ENCODE results near the gene MTCL3.

MTCL3 gene

GRCh38 chr6:127447780-127448179 lies 71.4 kb downstream of the MTCL3 start:
- Histone ChIP-seq H3K4me1 (ENCODE audit: control insufficient read depth, extremely low read depth, insufficient read depth, low read length) (no peaks in the 10 kb centered on the region), H3K4me3 (replicated peaks in 1 of 4; ENCODE audit: control extremely low read depth in 1 of 4, insufficient read depth in 1 of 4, low read depth in 3 of 4, low read length in 4 of 4) (no peak overlapping the region), H3K27me3 (ENCODE audit: control insufficient read depth, insufficient read depth, low read length) (no peaks in the 10 kb centered on the region), H2AFZ (ENCODE audit: low read length) (no peak overlapping the region), H4K20me1 (ENCODE audit: control insufficient read depth, extremely low read depth, insufficient read depth, low read length) (no peaks in the 10 kb centered on the region), H3K9me3 (ENCODE audit: control insufficient read depth, insufficient read depth, low read depth, low read length) (no peaks in the 10 kb centered on the region), H3K4me2 (ENCODE audit: extremely low read depth, insufficient read depth, low read length) (no peak overlapping the region), H3K79me2 (ENCODE audit: control insufficient read depth, insufficient read depth, low read length) (no peaks in the 10 kb centered on the region), H3K9ac (ENCODE audit: insufficient read depth, low read length) (no peak overlapping the region), H3K36me3 (ENCODE audit: control insufficient read depth, insufficient read depth, low read length) (no peaks in the 10 kb centered on the region), H3K27ac (ENCODE audit: insufficient read depth, low read length) (no peak overlapping the region)
- no peak for DNase-seq (ENCODE audit: low read depth in 2 of 2)
- TF ChIP-seq, protein P1, sequence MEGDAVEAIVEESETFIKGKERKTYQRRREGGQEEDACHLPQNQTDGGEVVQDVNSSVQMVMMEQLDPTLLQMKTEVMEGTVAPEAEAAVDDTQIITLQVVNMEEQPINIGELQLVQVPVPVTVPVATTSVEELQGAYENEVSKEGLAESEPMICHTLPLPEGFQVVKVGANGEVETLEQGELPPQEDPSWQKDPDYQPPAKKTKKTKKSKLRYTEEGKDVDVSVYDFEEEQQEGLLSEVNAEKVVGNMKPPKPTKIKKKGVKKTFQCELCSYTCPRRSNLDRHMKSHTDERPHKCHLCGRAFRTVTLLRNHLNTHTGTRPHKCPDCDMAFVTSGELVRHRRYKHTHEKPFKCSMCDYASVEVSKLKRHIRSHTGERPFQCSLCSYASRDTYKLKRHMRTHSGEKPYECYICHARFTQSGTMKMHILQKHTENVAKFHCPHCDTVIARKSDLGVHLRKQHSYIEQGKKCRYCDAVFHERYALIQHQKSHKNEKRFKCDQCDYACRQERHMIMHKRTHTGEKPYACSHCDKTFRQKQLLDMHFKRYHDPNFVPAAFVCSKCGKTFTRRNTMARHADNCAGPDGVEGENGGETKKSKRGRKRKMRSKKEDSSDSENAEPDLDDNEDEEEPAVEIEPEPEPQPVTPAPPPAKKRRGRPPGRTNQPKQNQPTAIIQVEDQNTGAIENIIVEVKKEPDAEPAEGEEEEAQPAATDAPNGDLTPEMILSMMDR (conservative IDR thresholded peaks at IDR 0.05 in 1 of 2, IDR thresholded peaks at IDR 0.05 in 1 of 2; ENCODE audit: low read depth in 1 of 2, low read length in 2 of 2) = no peak
- TF ChIP-seq EZH2 (IDR thresholded peaks at IDR 0.05; ENCODE audit: low read length, missing control alignments) = no peak

DNA sequence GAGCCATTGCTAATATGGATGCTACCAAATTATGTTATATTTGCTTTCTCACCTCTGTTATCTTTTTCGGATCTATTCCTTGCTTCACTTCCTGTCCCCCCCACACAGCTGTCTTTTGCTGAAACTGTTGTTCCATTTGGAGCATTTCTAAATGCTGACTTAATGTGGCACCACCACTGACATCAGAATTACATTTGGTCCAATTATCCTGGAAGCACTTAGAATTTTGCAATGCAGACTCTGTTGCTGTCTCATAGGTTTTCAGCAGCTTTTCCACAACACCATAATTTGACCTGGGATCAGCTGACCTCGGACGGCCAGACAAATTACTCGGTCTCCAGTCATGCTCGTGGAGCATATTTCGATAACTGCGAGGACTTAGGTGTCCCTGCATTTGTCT lies 72.8 kb downstream of the MTCL3 start:
- Histone ChIP-seq H3K9ac (ENCODE audit: insufficient read depth, low read length) (no peak overlapping the region), H3K36me3 (ENCODE audit: control insufficient read depth, insufficient read depth, low read length) (no peaks in the 10 kb centered on the region), H3K9me3 (ENCODE audit: control insufficient read depth, insufficient read depth, low read depth, low read length) (no peaks in the 10 kb centered on the region), H2AFZ (ENCODE audit: low read length) (no peak overlapping the region), H3K4me1 (ENCODE audit: control insufficient read depth, extremely low read depth, insufficient read depth, low read length) (no peaks in the 10 kb centered on the region), H3K79me2 (ENCODE audit: control insufficient read depth, insufficient read depth, low read length) (no peaks in the 10 kb centered on the region), H4K20me1 (ENCODE audit: control insufficient read depth, extremely low read depth, insufficient read depth, low read length) (no peaks in the 10 kb centered on the region), H3K4me2 (ENCODE audit: extremely low read depth, insufficient read depth, low read length) (no peak overlapping the region), H3K27ac (ENCODE audit: insufficient read depth, low read length) (no peak overlapping the region), H3K27me3 (ENCODE audit: control insufficient read depth, insufficient read depth, low read length) (no peaks in the 10 kb centered on the region), H3K4me3 (replicated peaks in 1 of 4; ENCODE audit: control extremely low read depth in 1 of 4, insufficient read depth in 1 of 4, low read depth in 3 of 4, low read length in 4 of 4) (no peak overlapping the region)
- TF ChIP-seq, protein P1 (conservative IDR thresholded peaks at IDR 0.05 in 1 of 2, IDR thresholded peaks at IDR 0.05 in 1 of 2; ENCODE audit: low read depth in 1 of 2, low read length in 2 of 2) = no peak
- no peak for TF ChIP-seq EZH2 (IDR thresholded peaks at IDR 0.05; ENCODE audit: low read length, missing control alignments)
- DNase-seq (ENCODE audit: low read depth in 2 of 2) = peak in 1 of 2 donors; percentile 41

DNA sequence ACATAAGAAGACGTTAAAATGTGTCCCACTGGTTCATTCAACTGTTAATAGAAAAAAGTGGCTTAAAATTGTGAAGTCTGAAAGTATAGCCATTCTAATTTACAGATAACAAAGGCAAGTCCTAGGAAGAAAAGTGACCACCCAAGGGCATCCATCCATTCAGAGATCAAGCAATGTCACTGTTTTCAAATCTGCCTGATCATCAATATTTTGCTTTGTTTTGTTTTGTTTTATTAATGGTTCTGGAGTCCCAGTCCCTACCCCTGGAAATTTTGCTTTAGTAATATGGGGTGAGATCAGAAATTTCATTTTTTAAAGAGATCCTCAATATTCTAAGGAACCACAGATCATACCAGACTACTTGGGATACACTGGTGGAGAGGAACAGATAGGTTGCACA lies 77.3 kb downstream of the MTCL3 start:
- Histone ChIP-seq H3K4me1 (ENCODE audit: control insufficient read depth, extremely low read depth, insufficient read depth, low read length) (no peaks in the 10 kb centered on the region), H3K27me3 (ENCODE audit: control insufficient read depth, insufficient read depth, low read length) (no peaks in the 10 kb centered on the region), H4K20me1 (ENCODE audit: control insufficient read depth, extremely low read depth, insufficient read depth, low read length) (no peaks in the 10 kb centered on the region), H3K27ac (ENCODE audit: insufficient read depth, low read length) (no peak overlapping the region), H2AFZ (ENCODE audit: low read length) (no peak overlapping the region), H3K4me3 (replicated peaks in 1 of 4; ENCODE audit: control extremely low read depth in 1 of 4, insufficient read depth in 1 of 4, low read depth in 3 of 4, low read length in 4 of 4) (no peak overlapping the region), H3K79me2 (ENCODE audit: control insufficient read depth, insufficient read depth, low read length) (no peaks in the 10 kb centered on the region), H3K9me3 (ENCODE audit: control insufficient read depth, insufficient read depth, low read depth, low read length) (no peaks in the 10 kb centered on the region), H3K9ac (ENCODE audit: insufficient read depth, low read length) (no peak overlapping the region), H3K4me2 (ENCODE audit: extremely low read depth, insufficient read depth, low read length) (no peak overlapping the region), H3K36me3 (ENCODE audit: control insufficient read depth, insufficient read depth, low read length) (no peaks in the 10 kb centered on the region)
- no peak for TF ChIP-seq EZH2 (IDR thresholded peaks at IDR 0.05; ENCODE audit: low read length, missing control alignments)
- TF ChIP-seq, protein P1 (conservative IDR thresholded peaks at IDR 0.05 in 1 of 2, IDR thresholded peaks at IDR 0.05 in 1 of 2; ENCODE audit: low read depth in 1 of 2, low read length in 2 of 2) = no peak
- no peak for DNase-seq (ENCODE audit: low read depth in 2 of 2)

Measured in fibroblast of lung (primary cell).